Measurements from ENCODE around the gene ACTL10.
"Not testable (repeated sequence)": the region's sequence is repeated elsewhere in the genome, so short reads cannot be mapped to it uniquely, and the experiment has no call there.

The ACTL10 gene

DNA sequence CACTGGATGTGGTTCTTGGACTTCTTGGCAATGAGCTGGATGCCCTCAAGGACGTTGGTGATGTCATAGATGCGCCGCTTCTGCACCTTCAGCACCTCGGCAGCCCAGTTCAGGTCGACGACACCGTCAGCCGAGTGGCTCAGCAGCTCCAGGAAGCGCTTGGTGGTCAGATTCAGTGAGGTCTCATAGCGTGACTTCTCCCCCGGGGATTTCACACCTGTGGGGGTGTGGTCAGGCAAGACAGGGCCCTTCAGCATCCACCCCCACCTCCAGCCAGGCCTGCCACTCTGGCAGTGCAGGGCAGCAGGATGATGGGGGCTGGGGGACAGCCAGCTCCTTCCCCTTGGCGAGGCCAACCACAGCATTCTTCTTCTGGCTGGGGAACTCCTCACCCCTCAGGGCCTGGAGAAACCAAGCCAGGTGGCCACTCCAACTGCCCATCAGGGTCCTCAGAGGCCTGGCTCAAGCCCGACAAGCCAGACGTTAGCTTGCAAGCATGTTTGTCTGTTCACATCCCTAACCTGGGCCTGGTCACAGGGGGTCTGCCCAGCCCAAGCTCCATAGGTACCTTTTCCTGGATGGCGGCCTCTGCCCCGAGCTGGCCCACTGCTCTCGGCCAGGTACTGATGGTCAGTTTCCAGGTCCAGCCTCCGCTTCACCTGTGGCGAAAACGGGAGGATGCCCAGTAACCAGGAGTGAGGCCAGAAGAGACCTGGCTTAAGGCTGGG, 13.2 kb downstream of the ACTL10 start:
- peak; percentile 66 to 73 for DNase-seq

DNA sequence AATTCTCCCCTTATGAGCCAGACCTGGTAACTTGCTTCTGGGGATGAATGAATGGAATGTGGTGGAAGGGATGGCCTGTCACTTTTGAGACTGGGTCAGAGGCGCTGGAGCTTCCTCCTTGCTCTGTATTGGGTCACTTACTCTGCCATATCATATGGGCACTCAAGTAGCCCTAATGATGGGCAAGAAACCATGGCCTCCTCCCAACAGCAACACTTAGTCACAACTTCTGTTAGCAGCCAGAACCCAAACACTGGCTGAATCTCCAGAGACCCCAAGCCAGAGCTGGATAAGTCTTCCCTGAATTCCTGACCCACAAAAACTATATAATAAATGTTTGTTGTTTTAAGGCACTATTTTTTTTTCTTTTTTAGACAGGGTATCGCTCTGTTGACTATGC, 13.9 kb downstream of the ACTL10 start:
- no peak for DNase-seq

DNA sequence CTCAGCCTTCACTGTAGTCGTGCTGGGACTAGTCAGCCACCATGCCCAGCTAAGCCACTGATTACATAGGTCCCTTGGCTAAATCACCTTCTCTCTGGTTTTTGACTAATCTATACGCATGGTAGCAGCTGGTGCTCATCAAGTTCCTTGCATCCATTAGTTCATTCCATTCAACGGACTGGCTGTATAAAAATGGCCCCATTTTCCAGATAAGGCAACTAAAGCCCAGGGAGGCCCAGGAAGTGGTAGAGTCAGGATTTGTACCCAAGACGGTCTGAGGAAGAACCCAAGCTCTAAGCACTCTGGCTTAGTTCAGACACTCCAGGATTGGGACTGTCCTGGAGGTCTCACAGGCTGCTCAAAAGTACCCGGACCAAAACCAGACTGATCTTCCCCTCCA, 14.5 kb downstream of the ACTL10 start:
- DNase-seq = no peak

DNA sequence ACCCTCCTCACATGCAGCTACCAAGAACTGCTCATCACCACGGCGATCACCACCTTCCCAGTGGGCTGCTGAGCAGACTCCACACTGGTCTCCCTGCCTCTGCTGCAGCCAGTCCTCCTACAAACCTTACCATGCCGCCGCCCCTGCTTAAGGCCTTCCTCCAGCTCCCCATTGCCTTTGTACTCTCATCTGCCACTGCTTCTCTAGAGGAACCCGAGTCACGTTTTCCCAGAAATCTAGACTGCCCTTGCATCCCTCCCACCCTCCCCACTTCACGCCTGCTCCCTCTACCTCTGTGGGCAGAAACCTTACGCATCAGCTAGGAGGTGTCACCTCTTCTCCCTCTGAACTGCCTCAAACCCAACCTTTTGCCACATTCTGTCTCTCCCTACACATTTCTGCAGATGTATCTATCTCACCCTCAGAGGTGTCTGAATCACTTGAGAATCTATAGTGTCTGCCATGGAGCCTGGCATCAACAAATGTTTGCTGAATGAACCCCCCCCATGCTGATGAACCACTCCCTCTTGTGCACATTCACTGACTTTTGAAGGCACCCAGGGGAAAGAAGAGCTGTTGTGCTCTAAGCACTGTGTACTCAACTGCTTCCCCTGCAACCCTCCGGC, 15.1 kb downstream of the ACTL10 start:
- DNase-seq = no peak

DNA sequence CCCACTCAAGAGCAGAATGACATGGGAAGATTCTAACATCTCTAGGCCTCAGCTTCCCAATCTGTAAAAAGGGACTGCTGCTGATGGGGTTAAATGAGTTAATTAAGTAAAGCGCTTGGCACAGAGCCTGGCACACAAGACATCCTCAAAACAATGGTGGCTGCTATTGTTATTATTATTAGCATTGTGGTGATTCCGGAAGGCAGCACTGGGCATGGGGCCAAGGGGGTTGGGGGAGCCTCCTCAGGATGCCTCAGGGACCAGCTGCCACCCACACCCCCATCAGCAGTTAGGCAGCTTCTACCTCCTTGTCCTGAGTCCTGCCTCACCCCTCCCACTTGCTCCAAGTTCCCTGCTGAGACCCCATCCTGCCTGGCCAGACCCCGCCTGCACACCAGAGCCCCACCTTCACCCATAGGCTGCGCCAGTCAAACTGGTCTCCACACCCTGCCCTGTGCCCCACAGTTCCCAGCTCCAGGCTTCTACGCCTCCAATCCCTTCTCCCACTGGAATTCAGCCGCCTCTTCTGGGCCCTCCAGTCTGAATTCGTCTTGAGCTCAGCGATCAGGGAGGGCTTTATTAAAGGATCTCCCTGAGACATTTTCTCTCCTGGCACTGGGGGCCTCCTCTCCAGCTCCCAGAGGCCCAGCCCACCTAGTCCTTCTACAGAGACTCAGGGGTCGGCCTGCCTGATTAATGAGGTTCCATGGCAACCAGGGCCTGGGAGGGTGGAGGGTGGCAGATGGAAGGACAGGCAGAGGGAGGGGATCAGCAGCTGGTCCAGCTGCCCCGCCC, 18.0 kb downstream of the ACTL10 start:
- no peak for DNase-seq

DNA sequence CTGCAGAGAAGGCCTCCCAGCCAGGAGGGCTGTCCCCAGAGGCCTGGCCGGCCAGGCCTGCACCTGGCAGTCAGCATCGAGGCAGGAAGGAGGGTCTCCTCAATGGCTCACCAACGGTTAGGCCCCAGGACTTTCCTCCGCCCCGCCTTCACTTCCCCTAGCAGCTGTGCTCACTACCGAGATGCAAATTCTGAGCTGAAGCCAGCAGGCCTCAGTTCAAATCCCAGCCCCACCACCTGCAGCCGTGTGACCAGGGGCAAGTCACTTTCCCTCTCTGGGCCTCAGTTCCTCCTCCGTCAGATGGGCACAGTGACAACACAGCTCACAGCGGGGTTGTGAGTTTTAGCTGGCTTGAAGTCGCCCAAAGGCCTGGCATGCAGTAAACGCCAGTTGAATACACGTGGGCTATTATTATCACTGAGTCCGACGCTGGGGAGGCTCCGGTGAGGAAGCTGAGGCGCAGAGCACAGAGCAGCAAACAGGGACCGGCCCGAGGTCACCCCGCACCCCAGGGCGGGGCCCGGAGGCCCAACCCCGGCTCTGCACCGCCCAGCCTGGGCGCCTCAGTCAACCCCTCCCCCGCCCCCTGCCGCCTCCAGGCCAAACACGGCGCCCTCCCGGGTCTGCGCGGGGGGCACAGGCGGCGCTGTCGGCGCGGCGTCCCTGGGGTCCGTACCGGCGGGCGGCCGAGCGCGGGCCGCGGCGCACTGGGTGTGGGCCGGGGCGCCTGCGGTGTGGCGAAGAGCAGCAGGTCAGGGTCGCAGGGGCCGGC, 18.8 kb downstream of the ACTL10 start:
- peak; percentile 36 to 43 for DNase-seq

DNA sequence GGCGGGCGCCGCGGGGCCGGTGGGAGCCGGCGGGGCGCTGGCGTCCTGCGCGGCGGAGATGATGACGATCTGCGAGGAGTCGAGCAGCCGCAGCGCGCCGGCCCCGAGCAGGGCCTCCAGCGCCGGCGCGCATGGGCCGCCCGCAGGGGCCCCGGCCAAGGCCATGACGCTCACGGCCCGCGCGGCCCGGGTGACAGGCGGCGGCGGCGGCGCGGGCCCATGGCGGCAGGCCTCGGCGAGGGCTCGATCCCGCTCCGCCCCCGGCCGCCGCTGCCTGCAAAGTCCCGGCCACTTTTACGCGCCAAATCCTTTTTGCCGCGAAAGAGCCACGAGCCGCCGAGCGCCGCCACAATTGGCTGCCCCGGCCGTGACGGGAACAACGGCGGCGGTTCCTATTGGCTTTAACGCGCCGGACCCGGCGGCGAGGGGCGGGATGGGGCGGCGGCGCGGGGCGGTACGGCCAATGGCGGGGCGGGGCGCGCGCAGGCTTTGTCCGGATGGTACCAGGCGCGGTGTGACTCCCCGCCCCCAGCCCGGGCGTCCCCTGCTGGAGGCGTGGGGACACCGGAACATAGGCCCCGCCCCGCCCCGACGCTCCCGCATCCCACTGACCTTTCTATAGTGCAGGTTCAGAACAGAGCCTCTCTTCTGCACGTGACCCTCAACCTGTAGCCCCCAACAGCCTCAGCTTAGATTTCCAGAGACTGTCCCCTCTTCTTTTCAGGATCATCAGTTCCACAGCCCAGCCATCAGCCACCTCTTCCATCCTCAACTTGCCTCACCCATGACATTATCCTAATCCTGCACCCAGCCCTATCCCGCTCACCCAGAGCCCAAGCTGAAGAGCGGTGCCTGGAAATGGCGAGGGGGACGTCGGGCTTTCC, 19.6 kb downstream of the ACTL10 start, which contains the start of gene E2F1:
TSS of gene E2F1 (minus strand) at position 286 of the 884 bp plus-strand sequence. CDS start at position 165, 121 bp downstream.
- DNase-seq = peak; percentile 94 to 95

DNA sequence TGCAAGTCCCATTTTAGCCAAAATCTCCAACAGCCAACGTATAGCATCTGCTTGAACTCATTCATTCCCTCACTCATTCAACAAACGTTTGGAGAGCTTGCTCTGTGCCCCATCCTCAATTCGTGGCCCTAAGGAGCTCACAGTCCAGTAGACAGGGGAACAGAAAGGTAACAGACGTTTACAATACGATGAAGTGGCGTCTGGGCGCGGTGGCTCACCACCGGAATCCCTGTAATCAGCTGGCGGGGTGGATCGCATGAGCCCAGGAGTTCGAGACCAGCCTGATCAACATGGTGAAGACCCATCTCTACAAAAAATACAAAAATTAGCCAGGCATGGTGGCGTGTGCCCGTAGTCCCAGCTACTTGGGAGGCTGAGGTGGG, 20.2 kb downstream of the ACTL10 start:
- DNase-seq = no peak

DNA sequence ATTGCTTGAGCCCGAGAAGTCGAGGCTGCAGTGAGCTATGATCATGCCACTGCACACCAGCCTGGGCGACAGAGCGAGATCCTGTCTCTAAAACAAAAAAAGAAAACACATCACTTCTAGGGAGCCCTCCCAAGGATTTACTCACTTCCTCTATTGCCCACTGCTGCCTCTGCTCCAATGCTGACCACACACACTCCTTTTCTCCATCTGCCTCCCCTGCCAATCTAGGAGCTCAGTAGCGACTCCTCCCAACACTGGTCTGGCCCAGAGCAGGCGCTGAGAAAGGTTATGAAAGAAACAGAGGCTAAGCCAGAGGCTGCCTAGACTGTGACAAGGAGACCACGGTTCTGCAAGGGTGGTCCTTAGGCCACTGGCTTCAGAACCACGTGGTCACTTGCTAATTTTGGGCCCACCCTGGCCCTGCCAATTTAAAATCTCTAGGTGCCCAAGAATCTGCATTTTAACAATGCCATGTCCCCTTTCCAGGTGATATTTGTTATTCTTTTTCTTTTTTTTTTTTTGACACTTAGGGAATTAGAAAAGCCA, 20.7 kb downstream of the ACTL10 start:
- DNase-seq = peak in 1 of 2 donors; percentile 25

DNA sequence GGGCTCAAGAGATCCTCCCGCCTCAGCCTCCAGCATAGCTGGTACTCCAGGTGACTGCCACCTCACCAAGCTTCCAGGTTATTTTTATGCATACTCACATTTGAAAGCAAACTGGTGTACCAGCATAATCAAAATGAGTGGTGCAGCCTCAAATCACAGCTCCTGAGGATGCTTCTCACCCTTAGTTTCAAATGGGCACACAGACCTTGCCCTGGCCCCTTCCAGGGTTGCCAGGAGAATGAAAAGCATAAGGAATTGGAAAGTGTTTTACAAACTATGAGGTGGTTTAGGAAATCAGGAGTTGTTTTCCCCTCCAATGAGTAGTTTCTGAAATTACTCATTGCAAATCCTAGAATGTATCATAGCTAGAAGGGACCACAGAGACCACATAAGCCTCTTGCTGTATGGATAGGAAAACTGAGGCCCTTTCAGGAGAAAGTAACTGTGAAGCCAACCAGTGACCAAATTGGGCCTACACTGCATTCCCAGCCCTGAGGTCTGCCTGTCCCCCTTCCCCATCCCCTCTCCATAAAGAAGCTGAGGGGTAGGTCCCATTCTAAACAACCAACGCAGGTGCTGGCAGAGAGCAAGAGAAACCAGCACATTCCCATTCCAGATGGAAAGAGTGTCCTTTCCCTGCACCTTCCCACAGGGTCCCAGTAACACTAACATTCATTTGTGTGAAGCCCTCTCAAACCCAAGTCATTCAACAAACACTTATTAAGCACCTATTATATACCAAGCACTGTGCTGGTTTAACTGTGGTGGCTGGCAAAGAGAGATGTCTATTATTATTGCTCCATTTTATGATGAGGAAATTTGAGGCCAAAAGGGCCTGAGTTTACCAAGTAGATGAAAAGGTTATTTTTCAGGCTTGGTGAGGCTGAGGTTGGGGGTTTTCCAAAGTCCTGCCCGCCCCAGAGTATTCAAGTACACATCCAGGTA, 21.5 kb downstream of the ACTL10 start:
- no peak for DNase-seq

DNA sequence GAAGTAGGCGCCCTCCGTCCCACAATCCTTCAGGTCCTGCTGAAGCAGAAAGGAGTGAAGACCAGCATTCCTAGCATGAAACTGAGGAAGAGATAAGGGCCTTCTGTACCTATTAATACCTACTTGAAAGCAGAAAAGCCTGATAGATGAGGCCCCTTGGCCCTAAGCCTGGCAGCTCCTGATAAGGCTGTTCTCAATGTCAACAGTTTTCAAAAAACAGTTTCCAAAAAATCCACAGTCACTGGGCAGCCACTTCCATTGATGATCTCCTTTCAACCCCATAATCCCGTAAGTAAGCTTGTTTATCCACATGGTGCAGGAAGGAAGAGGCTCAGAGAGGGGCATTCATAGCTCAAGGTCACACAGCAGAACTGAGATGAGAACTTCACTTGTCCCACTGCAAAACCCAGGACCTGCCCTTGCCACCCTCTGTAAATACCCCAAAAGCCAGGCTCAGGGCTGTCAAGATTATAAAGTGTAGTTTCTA, 22.2 kb downstream of the ACTL10 start:
- DNase-seq = no peak

DNA sequence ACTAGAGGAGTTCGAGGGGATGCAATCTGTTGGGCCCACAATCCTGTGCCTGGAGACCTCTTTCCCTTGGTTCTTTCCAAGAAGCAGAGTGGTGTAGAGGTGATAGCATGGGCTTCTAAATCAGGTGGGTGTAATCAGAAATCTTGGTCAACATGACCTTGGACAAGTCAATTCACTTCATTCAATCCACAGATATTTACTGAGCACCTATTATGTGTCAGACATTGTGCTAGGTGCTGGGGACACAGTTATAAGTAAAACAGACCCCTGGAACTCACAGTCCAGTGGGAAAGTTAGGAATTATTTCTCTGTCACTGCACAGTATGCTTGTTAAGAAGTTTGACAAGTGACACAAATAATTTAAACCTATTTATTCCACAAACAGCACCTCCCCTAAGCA, 22.8 kb downstream of the ACTL10 start:
- no peak for DNase-seq

DNA sequence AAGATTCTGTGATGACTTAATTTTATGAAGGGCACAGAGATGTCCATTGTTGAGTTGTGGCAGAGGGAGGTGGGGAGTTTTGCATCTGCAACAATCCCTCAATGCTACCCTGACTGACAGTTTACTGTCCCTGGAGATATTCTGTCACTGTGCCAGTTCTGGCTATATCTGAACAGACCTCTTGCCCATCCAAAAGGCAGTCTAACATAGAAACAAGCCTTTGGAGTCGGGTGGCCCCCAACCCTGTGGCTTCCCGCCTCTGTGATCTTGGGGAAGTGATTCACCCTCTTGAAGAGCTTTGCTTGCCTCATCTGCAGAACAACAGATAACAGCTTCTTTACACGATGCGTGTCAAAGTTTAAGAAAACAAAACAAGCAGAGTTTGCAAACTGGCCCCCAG, 23.2 kb downstream of the ACTL10 start:
- peak; percentile 42 to 79 for DNase-seq

DNA sequence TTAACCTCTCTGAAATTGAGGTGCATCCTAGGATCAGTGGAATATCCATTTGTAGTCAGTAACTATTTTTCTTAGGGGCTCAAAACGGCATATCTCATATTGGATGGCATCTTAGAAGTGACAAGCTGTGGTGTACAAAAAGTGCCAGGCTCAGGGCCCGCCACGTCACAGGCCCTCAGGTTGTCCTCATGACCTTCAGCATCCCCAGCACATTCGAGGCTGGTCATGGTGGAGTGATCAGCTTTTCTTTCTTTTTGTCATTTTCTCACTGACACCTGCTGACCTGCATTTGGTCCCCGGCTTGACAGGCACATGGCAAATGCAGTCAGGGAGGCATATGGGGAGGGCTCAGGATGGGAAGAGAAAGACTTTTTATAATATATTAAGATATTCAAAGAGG, 26.5 kb downstream of the ACTL10 start:
- no peak for DNase-seq

DNA sequence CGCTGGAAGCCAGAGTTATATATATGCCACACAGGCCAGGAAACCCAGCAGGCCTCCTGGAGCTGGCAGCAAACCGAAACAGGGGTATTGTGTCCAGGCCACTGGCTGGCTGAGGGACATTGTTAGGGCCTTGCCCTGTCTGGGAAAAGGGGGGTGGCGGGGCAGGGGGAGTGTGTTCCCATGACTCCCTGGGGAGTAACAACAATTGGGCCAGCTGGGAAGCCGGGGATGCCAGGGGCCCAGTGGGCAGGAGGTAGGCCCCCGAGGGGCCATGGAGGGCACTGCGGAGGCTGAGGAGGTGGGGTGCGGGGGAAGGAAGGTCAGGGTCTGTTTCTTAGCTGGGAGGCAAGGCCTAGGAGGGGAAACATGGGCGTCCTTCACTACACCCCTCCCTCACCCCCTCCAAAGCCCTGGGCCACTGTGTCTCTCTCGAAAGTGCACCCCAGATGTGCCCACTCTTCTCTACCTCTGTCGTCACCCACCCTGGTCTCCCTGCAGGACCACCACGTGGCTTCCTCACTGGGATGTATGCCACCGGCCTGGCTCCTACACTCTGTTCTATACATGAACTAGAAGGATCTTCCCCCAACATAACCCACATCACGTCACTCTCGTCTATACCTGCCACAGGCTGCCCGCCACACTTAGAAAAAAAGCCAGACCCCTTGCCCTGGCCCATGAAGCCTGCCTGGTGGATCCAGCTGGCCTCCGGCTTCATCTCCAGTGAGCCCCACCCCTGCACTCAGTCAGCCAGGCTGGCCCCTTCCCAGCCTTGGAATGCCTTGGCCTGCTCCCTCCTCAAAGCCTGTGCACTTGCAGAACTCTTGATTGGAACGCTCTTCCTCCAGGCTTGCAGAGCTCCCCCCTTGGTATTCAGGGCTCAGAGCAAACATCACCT, 27.2 kb downstream of the ACTL10 start:
- DNase-seq = no peak

DNA sequence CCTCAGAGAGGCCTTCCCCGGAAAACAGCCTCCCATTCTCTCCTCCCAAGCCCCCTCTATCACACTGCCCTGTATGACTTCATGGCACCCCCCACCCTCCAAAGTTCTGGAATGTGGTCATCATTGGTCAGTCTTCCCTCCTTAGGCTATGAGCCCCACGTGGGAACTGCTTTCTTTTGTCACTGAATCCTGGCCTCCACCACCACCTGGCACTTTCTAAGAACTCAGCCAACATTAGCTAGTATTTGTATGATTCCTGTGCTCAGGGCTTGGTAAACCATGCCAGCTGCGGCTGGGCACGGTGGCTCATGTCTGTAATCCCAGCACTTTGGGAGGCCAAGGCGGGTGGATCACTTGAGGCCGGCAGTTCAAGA, 27.9 kb downstream of the ACTL10 start:
- no peak for DNase-seq

DNA sequence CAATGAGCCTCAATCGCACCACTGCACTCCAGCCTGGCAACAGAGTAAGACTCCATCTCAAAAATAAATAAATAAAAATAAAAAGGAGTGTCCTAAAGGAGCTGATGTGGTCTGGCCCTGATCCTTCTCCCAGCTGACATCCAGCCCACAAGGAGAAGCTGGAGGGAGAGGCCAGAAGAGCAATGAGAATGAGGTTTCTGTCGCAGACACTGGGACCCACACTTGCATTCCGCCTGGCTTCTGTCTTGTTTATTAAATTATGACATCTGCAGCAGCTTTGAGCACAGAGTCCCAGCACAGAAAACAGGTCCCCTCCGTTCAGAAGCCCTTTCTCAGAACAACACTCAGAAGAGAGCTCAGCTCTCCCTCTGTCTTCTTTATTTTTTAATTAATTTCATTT, 29.7 kb downstream of the ACTL10 start:
- DNase-seq = no peak

DNA sequence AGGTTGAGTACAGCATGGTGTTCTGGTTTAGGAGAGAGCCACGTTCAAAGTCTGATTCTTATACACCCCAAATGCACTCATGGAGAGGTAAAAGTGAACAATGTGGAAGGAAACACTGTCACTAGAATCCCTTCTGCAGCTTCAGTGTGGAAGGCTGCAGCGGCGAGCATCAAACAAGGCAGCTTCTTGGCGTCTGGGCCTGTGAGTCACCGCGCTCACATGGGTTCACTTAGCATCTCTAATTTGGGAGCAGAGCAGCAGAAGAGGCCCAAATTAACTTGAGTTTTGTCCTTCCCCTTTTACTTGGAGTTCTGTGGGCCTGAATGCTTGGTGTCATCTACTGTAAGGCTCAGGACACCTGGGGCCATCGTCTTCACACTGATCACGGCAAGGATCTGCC, 30.4 kb downstream of the ACTL10 start:
- no peak for DNase-seq

DNA sequence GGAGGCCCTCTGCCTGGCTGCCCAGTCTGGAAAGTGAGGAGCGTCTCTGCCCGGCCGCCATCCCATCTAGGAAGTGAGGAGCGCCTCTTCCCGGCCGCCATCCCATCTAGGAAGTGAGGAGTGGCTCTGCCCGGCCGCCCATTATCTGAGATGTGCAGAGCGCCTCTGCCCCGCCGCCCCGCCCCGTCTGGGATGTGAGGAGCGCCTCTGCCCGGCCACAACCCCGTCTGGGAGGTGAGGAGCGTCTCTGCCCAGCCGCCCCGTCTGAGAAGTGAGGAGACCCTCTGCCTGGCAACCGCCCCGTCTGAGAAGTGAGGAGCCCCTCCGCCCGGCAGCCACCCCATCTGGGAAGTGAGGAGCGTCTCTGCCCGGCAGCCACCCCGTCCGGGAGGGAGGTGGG, 32.2 kb downstream of the ACTL10 start:
- DNase-seq = not testable (repeated sequence)

Measured in CD4-positive, alpha-beta T cell treated with Interleukin-4 for 1 hour (primary cell).